Anterior cingulate cortex (tissue), 58 donors: ENCODE measurements around the gene YWHAG.
"Not testable (repeated sequence)": the region's sequence is repeated elsewhere in the genome, so short reads cannot be mapped to it uniquely, and the experiment has no call there.

Experiments
- DNase-seq, 58 donors: peaks; one replicate each; lab custom pipeline; 2025; lab: John Stamatoyannopoulos, UW

YWHAG gene

GRCh38 chr7:76303202-76304147, 55.3 kb downstream of the YWHAG start:
- DNase-seq = peak in 55 of 58 donors; percentile 17 to 95 (median 56)

GRCh38 chr7:76302347-76303201, 56.2 kb downstream of the YWHAG start, which contains the start of gene HSPB1:
TSS of gene HSPB1 (plus strand) at chr7:76302673. CDS start at chr7:76302713, 40 bp downstream.
- DNase-seq = peak; percentile 22 to 96 (median 78)

GRCh38 chr7:76301000-76301399, 57.8 kb downstream of the YWHAG start:
- DNase-seq = no peak

DNA sequence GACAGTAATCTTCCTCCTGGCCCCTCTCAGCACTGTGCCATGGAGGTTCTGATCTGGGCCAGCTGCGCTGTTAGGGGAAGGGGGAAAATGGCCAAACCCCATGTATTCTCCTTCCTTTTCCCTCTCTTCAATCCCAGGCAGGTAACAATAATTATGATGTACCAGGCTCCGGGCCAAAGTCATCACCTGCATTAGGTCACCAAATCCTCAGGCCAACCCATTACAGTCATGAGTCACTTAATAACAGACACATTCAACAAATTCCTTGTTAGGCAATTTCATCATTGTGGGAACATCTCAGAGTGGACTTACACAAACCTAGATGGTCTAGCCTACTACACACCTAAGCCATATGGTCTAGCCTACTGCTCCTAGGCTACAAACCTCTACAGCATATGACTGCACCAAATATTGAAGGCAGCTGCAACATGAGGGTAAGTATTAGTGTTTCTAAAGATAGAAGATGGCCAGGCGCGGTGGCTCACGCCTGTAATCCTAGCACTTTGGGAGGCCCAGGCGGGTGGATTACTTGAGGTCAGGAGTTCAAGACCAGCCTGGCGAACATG, 58.5 kb downstream of the YWHAG start:
- no peak for DNase-seq

GRCh38 chr7:76296743-76297740, 61.7 kb downstream of the YWHAG start:
- peak in 15 of 58 donors; percentile 7 to 67 (median 25) for DNase-seq

GRCh38 chr7:76294344-76295024, 64.3 kb downstream of the YWHAG start:
- DNase-seq = peak; percentile 52 to 99 (median 94)

- no peak for DNase-seq
Measured at GRCh38 chr7:76293407-76293901, 65.3 kb downstream of the YWHAG start.

DNA sequence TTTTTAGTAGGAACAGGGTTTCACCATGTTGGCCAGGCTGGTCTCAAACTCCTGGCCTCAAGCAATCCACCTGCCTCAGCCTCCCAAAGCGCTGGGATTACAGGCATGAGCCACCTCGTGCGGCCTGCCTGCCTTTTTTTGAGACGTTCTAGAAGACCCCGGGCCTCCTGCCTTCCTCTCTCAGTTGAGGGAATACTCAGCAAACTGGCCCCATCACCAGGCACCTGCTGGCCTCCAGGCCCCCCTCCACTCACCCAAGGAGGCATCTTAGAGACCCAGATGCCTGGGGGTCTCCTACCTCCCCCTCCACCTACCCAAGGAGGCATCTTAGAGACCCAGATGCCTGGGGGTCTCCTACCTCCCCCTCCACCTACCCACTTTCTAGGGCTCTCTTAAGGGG, 65.9 kb downstream of the YWHAG start:
- not testable (repeated sequence) for DNase-seq

DNA sequence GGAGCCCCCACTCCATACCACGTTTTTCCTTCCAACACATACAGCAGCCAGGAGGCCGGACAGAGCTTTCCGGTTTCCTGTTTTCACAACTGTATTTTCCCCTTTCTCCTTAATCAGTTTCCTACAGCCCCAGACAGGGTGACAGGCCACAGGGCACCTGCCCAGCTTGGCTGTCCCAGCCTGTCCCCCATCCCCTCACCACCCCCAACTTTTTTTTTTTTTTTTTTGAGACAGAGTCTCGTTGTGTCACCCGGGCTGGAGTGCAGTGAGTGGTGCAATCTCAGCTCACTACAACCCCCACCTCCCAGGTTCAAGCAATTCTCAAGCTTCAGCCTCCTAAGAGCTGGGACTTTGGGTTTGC, 66.6 kb downstream of the YWHAG start:
- peak in 1 of 58 donors; percentile 67 for DNase-seq

- peak; percentile 53 to 94 (median 84) for DNase-seq
Measured at GRCh38 chr7:76291351-76292212, 67.2 kb downstream of the YWHAG start.

GRCh38 chr7:76290847-76291350, 67.9 kb downstream of the YWHAG start:
- DNase-seq = not testable (repeated sequence)

GRCh38 chr7:76286842-76287403, 71.9 kb downstream of the YWHAG start:
- DNase-seq = no peak

DNA sequence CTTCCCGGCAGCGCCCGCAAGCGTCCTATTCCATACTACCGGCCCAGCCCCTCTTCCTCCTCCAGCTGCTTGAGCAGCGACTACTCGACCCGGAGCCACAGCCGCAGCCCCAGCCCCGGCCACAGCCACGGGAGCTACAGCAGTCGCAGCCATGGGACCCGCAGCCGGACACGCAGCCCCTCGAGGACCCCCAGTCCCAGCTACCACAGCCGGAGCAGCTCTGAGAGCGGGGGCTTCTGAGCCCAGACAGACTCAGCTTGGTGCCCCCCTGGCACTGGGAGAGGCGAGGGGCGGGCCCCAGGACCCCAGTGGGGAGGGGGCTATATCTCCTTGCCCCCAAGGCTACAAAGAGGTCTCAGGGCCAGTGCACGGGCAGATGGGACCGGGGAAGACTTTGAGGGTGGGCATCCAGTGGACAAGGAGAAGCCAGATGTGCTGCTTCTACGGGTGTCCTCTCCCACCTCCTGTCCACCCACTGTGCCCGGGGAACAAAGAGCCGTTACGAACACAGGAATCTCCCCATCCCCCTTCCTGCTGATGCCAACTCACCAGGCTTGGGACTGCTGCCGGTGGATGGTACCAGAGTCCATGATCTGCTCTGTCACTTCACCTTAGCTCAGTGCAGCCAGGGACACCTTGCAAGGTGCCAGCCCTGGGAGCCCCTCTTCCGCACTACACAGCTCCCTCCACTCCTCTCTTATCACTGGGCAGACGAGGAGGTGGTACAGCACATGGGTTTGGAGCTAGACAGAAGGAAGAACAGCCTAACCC, 73.0 kb downstream of the YWHAG start:
- no peak for DNase-seq

GRCh38 chr7:76283254-76284159, 75.3 kb downstream of the YWHAG start:
- DNase-seq = no peak
